LNCaP clone FGC (cell line): ENCODE data around the gene RSF1.

ENCODE experiments used
- DNase-seq: peaks from one replicate; pipeline ENCODE4 v3.0.0-alpha.2; 2011; ENCODE audit warnings: low read depth
- H3K4me3 ChIP-seq: 2 replicates; pipeline ENCODE4 v1.5.1; 2011; ENCODE audit warnings: mild to moderate bottlenecking, low read depth, low read length, control low read depth
- CTCF ChIP-seq: IDR thresholded peaks from 2 replicates; pipeline ENCODE4 v1.5.1; 2012; ENCODE audit warnings: mild to moderate bottlenecking; ENCODE audit not compliant: control insufficient read depth, insufficient read depth; ENCODE audit errors: extremely low read depth

Gene RSF1

DNA sequence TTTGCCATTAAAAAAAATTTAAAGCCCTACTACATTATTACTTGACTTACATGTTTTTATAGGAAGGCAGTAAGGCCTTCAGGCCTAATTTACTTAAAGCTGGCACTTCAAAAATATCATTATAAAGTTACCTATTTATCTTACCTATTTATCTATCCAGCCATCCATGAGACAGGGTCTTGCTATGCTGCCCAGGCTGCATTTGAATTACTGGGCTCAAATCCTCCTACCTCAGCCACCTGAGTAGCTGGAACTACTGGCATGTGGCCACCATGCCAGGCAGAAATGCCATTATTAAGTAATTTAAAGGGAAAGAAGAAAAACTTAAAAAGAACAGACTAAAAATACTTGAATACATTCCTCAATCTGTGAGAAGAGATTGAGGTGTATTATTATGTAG, 122.7 kb downstream of the RSF1 start:
- H3K4me3 ChIP-seq, result no peak overlapping the region
- TF ChIP-seq CTCF, result no peak
- no peak for DNase-seq

DNA sequence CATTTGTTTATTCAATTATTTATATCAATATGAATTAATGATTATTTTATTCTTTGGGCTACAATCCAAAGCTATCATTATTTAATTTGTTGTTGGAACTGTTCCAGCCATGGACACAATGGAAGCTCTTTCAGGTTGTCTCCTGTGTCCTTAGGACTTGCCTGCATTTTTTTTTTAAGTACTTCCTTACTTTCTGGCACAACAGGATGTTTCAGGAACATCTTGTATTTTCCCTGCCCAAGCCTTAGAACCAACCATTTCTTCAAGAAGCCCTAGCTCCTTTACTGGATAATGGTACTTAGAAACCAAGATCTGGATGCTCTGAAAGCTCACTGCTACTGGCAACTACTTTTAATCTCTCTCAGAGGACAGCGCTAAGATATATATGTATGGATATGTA, 125.1 kb downstream of the RSF1 start:
- TF ChIP-seq CTCF, result no peak
- no peak for DNase-seq
- H3K4me3 ChIP-seq, result no peak overlapping the region

DNA sequence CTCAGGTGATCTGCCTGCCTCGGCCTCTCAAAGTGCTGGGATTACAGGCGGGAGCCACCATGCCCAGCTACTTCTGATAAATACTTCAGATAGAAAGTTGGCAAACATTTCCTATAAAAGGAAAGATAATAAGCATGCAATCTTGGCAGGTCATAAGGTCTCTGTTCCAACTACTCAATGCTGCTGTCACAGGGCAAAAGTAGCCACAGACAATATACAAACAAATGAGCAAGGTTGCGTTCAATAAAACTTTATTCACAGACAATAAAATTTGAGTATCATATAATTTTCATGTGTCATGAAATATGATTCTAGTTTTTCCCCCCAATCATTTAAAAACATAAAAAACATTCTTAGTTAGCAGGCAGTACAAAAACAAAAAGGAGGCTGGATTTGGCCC, 129.9 kb downstream of the RSF1 start:
- no peak overlapping the region for H3K4me3 ChIP-seq
- TF ChIP-seq CTCF, result no peak
- peak; percentile 66 for DNase-seq

DNA sequence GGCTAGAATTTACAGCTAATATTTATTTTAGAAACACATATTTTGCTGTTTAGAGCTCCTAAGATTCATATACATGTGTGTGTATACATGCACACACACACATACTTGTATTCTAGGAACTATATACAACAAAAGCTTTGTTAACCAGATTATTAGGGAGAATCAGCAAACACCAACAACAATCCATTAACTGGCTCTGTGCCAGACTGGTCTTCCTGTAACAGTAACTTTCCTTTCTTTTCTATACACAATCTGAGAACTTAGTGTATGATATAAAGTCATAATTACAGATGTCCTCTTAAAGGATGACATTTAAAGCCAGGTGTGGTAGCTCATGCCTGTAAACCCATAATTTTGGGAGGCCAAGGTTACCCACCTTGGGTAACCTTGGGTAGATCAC, 133.4 kb downstream of the RSF1 start:
- H3K4me3 ChIP-seq, result no peak overlapping the region
- no peak for TF ChIP-seq CTCF
- DNase-seq, result no peak

DNA sequence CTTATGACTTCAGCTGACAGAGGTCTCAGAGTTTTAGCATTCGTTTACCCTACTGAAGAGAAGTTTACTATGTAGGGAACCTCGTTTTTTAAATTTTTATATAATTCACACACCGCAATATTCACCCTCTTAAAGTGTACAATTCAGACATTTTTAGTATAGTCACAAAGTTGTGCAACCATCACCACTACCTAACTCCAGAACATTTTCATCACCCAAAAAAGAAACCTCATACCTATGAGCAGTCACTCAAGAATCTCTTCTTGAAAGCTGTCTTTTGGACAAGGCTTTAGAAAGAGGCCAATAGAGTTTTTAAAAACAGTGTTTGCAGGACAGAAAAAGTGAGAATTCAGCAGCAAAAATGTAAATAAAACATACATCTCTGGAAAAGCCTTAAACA, 143.4 kb downstream of the RSF1 start:
- DNase-seq, result no peak
- no peak for TF ChIP-seq CTCF
- H3K4me3 ChIP-seq, result no peak overlapping the region

- DNase-seq, result peak; percentile 30
- TF ChIP-seq CTCF, result no peak
- no peak overlapping the region for H3K4me3 ChIP-seq
Observed at GRCh38 chr11:77672264-77672663, 148.3 kb downstream of the RSF1 start.

- TF ChIP-seq CTCF, result no peak
- no peak for DNase-seq
- H3K4me3 ChIP-seq, result no peak overlapping the region
Observed at GRCh38 chr11:77669848-77670511, 150.5 kb downstream of the RSF1 start.
